ENCODE data around the gene KRT74.
"Not testable (repeated sequence)": the region's sequence is repeated elsewhere in the genome, so short reads cannot be mapped to it uniquely, and the experiment has no call there.

KRT74 gene

GRCh38 chr12:52602552-52602951, 28.9 kb upstream of the KRT74 start:
- DNase-seq (ENCODE audit: low read depth in 2 of 2): no peak

DNA sequence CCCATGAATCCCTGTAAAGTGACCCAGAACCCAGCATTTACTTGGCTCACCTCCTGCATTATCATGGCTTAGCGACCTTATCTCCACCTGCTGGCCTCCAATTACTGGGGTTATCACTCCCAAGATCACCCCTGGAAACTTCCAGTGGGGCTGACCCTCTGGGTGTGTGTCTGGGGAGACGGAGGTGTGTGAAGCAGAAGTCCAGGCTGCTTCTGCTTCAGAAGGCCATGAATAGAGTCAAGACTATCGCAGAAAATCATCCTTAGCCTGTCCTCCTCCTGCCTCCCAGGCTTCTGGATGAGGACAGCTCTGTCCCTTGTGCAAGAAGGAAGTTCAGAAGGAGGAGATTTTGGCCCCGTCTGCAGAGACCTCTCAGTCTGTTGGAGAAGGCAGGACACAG, 28.0 kb upstream of the KRT74 start:
- no peak for DNase-seq (ENCODE audit: low read depth in 2 of 2)

GRCh38 chr12:52600941-52601481, 27.4 kb upstream of the KRT74 start, which contains the start of gene KRT72:
Gene KRT72 (minus strand): TSS chr12:52601463. CDS start chr12:52601452, 11 bp downstream.
- no peak for DNase-seq (ENCODE audit: low read depth in 2 of 2)

DNA sequence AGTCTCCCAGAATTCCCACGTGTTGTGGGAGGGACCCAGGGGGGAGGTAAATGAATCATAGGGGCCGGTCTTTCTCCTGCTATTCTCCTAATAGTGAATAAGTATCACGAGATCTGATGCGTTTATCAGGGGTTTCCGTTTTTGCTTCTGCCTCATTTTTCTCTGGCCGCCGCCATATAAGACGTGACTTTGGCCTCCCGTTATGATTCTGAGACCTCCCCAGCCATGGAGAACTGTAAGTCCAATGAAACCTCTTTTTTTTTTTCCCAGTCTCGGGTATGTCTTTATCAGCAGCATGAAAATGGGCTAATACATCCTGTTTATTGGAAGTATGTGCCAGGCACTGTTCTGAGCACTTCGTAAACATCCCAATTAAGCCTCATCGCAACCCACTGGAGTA, 26.8 kb upstream of the KRT74 start:
- DNase-seq (ENCODE audit: low read depth in 2 of 2): no peak

DNA sequence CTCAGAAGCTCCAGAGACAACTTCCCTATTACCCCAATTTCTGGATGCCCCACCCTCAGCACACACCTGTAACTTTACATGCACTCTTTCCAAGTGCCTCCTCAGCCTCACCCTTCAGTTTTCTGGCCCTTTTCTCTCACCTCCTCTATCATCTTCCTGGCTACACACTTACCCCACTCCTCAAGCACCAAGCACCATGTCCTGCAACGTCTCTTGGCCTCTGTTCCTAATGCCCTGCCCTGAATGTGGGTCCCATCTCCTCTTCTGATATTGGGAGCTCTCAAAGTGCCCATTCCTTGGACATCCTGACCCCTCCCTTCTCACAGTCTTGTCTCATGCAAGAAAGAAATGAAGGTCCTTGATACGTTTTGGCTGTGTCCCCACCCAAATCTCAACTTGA, 26.4 kb upstream of the KRT74 start:
- no peak for DNase-seq (ENCODE audit: low read depth in 2 of 2)

GRCh38 chr12:52598966-52599365, 25.3 kb upstream of the KRT74 start:
- DNase-seq (ENCODE audit: low read depth in 2 of 2): no peak

- not testable (repeated sequence) for DNase-seq (ENCODE audit: low read depth in 2 of 2)
Observed at GRCh38 chr12:52594237-52594636, 20.6 kb upstream of the KRT74 start.

- no peak for DNase-seq (ENCODE audit: low read depth in 2 of 2)
Observed at GRCh38 chr12:52591521-52591920, 17.9 kb upstream of the KRT74 start.

DNA sequence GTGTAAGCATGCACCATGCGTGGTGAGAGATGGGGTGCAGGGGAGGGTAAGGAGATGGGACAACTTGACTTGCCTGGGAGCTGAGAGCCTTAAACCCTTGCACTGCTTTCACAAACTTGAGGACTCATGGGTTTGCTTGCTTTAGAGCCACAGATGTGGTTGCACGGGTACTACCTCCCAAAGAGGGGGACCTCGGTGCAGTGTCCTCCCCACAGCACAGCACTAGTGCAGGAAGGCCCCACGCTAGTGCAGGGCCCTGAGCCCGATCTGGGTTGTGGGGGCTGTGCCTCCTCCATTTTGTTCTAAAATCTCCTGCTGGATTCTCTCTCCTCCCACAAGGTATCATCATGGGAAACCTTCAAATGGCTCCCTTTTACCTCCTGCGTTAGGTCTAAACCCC, 16.4 kb upstream of the KRT74 start:
- no peak for DNase-seq (ENCODE audit: low read depth in 2 of 2)

DNA sequence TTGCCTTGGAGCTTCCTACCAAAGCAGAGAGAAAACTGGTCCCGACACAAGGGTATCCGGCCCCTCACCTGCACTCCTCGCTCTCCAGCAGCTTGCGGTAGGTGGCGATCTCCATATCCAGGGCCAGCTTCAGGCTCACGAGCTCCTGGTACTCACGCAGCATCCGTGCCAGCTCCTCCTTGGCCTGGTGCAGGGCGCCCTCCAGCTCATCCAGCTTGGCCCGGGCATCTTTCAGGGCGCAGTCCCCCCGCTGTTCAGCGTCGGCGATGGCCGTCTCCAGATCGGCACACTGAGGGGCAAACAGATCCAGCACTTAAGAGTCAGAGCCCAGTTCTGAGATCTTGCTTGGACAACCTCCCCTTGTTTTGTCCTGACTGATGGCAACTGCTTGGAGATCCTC, 13.9 kb upstream of the KRT74 start:
- no peak for DNase-seq (ENCODE audit: low read depth in 2 of 2)

DNA sequence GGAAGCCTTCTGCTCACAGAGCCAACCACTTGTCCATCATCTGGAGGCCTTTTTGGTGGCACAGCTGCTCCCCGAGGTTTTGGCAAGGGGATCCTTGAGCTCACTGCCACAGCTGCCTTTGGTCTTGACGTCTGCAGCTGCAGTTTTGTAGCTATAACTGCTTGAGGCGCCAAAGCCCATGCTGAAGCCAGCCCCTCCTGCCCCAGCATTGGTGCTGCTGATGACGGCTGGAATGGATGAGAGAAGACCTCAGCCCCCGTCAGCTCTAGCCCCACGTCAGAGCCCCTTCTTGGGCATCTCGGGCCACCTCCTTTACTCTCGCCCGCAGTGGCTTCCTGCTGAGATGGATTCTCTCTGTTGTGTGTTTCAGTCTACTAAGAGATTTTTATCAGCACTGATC, 12.3 kb upstream of the KRT74 start:
- DNase-seq (ENCODE audit: low read depth in 2 of 2): peak; percentile 29 to 35

DNA sequence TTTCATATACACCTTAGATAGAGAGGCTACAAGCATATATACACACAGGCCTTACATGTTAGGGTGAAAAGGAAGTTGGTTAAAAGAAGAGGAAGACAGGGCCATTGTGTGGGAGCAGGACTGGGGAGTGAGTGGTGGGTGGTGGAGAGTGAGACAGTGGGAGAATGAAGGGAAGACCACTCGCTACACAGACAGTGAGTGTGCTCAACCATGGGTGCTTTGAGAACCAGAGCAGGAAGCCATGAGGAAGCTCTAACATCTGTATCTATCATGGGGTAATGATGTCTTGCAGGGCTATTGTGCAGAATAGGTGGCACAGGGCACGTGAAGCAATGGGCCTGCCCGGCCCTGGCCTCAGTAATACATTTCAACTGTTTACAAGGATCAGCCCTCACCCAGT, 11.4 kb upstream of the KRT74 start:
- no peak for DNase-seq (ENCODE audit: low read depth in 2 of 2)

- no peak for DNase-seq (ENCODE audit: low read depth in 2 of 2)
Observed at GRCh38 chr12:52584156-52584682, 10.6 kb upstream of the KRT74 start.

DNA sequence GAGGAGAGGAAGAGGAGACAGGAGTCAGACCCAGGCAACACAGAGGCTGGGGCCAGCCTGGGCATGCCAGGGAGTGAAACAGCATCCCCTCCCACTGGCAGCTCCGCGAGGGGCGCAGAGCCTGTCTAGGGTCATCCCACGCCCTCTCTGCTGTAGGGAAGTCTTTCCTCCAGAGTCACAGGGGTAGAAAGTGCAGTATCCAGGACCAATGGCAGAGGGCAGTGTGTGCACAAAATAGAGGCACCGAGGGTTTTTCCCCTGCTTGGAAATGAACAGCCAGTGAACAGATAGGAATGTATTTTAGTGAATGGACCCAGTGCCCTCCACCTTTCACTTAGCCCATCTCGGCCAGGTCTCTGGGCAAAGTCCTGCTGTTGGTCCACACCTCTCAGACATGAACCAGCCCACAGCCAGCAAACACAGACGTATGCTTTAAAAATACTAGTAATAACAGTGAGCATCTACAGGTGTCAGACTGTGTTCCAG, 9.4 kb upstream of the KRT74 start:
- DNase-seq (ENCODE audit: low read depth in 2 of 2): peak; percentile 33 to 48

- no peak for DNase-seq (ENCODE audit: low read depth in 2 of 2)
Observed at GRCh38 chr12:52582486-52582885, 8.8 kb upstream of the KRT74 start.

- DNase-seq (ENCODE audit: low read depth in 2 of 2): no peak
Observed at GRCh38 chr12:52581481-52581880, 7.8 kb upstream of the KRT74 start.

DNA sequence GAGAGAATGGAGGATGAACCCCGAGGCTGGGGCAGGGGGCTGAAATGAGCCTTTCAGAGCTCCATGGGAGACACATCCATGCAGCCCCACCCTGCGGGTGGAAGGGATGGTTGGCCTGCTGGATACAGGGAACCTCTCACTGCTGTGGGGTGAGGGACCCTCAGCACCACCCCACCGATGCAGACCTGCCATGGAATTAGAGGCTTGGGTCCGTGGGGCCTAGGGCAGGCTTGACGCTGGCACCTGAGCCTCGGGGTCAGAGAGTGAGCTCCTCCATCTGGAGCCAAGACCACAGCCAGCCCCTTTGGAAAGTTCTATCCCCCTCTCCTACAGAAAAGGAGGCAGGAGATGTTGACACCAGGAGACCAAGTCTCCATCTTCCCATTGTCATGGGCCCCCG, 7.4 kb upstream of the KRT74 start:
- DNase-seq (ENCODE audit: low read depth in 2 of 2): no peak

DNA sequence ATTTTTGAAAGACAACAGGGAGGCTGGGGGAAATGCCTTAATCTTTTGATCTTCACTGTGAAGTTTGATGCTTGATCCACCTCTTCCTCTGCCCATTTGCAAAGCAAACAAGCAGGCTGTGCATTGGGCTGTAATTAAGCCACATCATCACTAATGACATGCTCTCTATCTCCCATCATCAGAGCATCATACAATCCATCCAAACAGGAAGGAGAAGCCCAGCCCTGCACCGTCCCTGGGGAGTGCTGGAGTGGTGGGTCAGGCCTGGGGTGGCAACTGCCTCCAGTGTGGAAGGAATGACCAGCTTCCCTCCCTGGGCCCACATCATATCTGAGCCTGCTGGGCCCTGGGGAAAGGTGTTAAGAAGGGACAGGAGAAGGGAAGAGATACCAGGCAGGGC, 6.9 kb upstream of the KRT74 start:
- DNase-seq (ENCODE audit: low read depth in 2 of 2): no peak

GRCh38 chr12:52579468-52580465, 6.1 kb upstream of the KRT74 start:
- no peak for DNase-seq (ENCODE audit: low read depth in 2 of 2)

DNA sequence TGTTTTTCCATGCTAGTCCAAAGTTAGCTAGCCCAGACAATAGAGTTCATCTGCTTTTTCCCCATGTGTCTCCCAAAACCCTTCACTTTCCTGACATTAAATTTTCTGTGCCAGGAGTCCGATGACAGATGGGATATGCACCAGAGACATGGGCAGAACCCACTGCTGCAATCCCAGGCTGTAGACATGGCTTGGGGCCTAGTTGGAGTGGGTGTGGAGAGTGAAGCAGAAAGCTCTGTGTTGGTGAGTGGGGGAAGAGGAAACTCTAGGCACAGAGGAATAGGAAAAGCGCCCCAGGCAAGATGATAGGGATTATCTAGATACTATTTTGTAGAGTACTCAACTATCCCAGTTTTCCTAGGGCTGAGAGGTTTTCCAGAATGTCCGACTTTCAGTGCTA, 4.8 kb upstream of the KRT74 start:
- DNase-seq (ENCODE audit: low read depth in 2 of 2): no peak

GRCh38 chr12:52577316-52577715, 3.7 kb upstream of the KRT74 start:
- DNase-seq (ENCODE audit: low read depth in 2 of 2): no peak

- DNase-seq (ENCODE audit: low read depth in 2 of 2): no peak
Observed at GRCh38 chr12:52575948-52576347, 2.3 kb upstream of the KRT74 start.

DNA sequence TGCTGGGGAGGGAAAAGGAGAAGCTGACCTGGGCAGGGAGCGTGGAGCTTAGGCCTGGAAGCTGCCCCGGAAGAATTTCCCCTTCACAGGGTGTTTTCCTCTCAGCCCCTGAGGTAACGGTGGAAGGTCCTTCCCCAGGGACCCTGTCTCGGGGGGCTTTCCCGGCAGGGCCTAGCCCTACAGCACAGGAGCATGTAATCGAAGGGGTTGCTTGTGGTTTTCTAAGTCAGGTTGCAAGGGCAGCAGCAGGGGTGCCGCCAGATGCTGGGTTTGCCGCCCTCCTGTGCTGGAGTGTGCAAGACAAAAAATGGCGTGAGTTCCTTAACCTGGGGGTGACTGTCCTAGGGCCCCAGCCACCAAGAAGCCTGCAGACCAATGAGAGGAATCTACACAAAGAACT, 1.6 kb upstream of the KRT74 start:
- DNase-seq (ENCODE audit: low read depth in 2 of 2): no peak

Measured in stimulated activated CD8-positive, alpha-beta memory T cell treated with anti-CD3 and anti-CD28 coated beads, Interleukin-7, amount 100 ng/mL, for 4 hours (primary cell).